Transverse colon (tissue), 4 donors: ENCODE results near the gene SAMD8. TPM values are rescaled to one million over a fixed set of nuclear protein-coding genes. Genes with fewer than 3 reads are reported as not detected.
"Not testable (repeated sequence)": the region's sequence is repeated elsewhere in the genome, so short reads cannot be mapped to it uniquely, and the experiment has no call there.

ENCODE experiments used
- DNase-seq: peaks from one replicate; pipeline ENCODE4 v3.0.0-alpha.2; 2019
- H3K27ac ChIP-seq, 4 donors: fragments of 200-600 bp; sonication (generic); 2 replicates each; pipeline ENCODE4 v1.5.1; 2016 to 2018; ENCODE audit warnings: inconsistent platforms in 4 of 4
- H3K27me3 ChIP-seq: fragments of 200-600 bp; sonication (generic); 2 replicates; pipeline ENCODE4 v1.5.1; 2017; ENCODE audit warnings: inconsistent platforms
- H3K36me3 ChIP-seq, 4 donors: fragments of 200-600 bp; sonication (generic); 2 replicates each; pipeline ENCODE4 v1.5.1; 2017 to 2019; ENCODE audit warnings: inconsistent platforms in 4 of 4
- H3K4me1 ChIP-seq, 4 donors: fragments of 200-600 bp; sonication (generic); 2 replicates each; pipeline ENCODE4 v1.5.1; 2017 to 2020; ENCODE audit warnings: inconsistent platforms in 4 of 4
- H3K4me3 ChIP-seq, 4 donors: fragments of 200-600 bp; sonication (generic); 1 replicate in 1 of 4; 2 replicates in 3 of 4; pipeline versions ENCODE4 v1.5.1 to v1.6.1; 2017 to 2019; ENCODE audit warnings: inconsistent platforms in 4 of 4
- H3K9me3 ChIP-seq, 2 donors: fragments of 200-600 bp; sonication (generic); 2 replicates each; pipeline ENCODE4 v1.5.1; 2017 to 2019; ENCODE audit warnings: inconsistent platforms in 2 of 2
- CTCF ChIP-seq, 5 experiments: fragments of 200-600 bp in 3 of 5; fragments of 450-650 bp in 2 of 5; sonication (generic) in 3 of 5; IDR thresholded peaks; 1 replicate in 2 of 5; 2 replicates in 3 of 5; pipeline ENCODE4 v1.5.1; 2016 to 2017; ENCODE audit warnings: antibody characterized with exemption in 5 of 5, inconsistent platforms in 3 of 5, mild to moderate bottlenecking in 2 of 5, moderate library complexity in 1 of 5
- EP300 ChIP-seq: sonication (generic); formaldehyde crosslinking; IDR thresholded peaks from one replicate; pipeline ENCODE4 v1.6.1; 2017; ENCODE audit warnings: antibody characterized with exemption, low read depth
- POLR2A ChIP-seq: fragments of 450-650 bp; IDR thresholded peaks from one replicate; pipeline ENCODE4 v1.6.1; 2016; ENCODE audit warnings: antibody characterized with exemption, mild to moderate bottlenecking, moderate library complexity
- POLR2AphosphoS5 ChIP-seq, 3 donors: sonication (generic); formaldehyde crosslinking; IDR thresholded peaks; one replicate each; pipeline ENCODE4 v1.6.1; 2016; ENCODE audit warnings: antibody characterized with exemption in 3 of 3
- WGBS, 2 donors: methylation state at CpG; one replicate each; pipeline ENCODE4 v1.1.5; 2018; ENCODE audit warnings: low coverage in 1 of 2; 5-methylcytosine and 5-hydroxymethylcytosine counted together
- in situ Hi-C, 4 donors: fragments of 200-750 bp; cut with MboI; loops; one replicate each; pipeline versions ENCODE4 v1.15.0 to v1.15.1; 2017; ENCODE audit warnings: low sequenced_read_pairs in 3 of 4, low pct_ligation_motif_present in 1 of 4, low pct_unique_long_range_greater_than_20kb in 1 of 4
- intact Hi-C: fragments of 100-400 bp; cut with DNase I; formaldehyde crosslinking; loops from one replicate; pipeline ENCODE4 v1.15.1; 2023; ENCODE audit warnings: low total_unique reads
- total RNA-seq, 4 donors: library from RNA; depleted of rRNA; stranded (reverse); fragments of >200 nt; gene quantifications; one replicate each; pipeline ENCODE4 v1.1.0, GENCODE V29; 2016

Gene SAMD8
- total RNA-seq, 4 donors from 2014 or later: 4.6 to 26.6 (median 17.7) TPM

- no peak for DNase-seq
Measured at GRCh38 chr10:75197066-75197465, 85.6 kb downstream of the SAMD8 start.

GRCh38 chr10:75197906-75198305, 86.5 kb downstream of the SAMD8 start:
- Histone ChIP-seq H3K4me3 (no peak overlapping the region), H3K4me1 (peaks cover 4 to 35% (median 16%) of the 10 kb centered on the region in 4 donors), H3K27ac (no peak overlapping the region), H3K27me3 (no peaks in the 10 kb centered on the region), H3K9me3 (no peaks in the 10 kb centered on the region), H3K36me3 (no peaks in the 10 kb centered on the region)
- intact Hi-C loops: no loop called here
- WGBS, 2 donors: 80 to 86% methylated on average over 1 to 2 of the region's 2 CpGs
- TF ChIP-seq EP300: no peak
- TF ChIP-seq CTCF (IDR thresholded peaks at IDR 0.05): no peak
- TF ChIP-seq POLR2A: no peak
- TF ChIP-seq POLR2AphosphoS5 (IDR thresholded peaks at IDR 0.05): no peak
- in situ Hi-C loops: no loop called here
- no peak for DNase-seq

More at GRCh38 chr10:75197066-75197465, 85.6 kb downstream of the SAMD8 start:
- Histone ChIP-seq H3K27me3 (no peaks in the 10 kb centered on the region), H3K4me3 (no peak overlapping the region), H3K27ac (no peak overlapping the region), H3K9me3 (no peaks in the 10 kb centered on the region), H3K36me3 (no peaks in the 10 kb centered on the region), H3K4me1 (peaks cover 7 to 35% (median 17%) of the 10 kb centered on the region in 4 donors)
- TF ChIP-seq POLR2AphosphoS5 (IDR thresholded peaks at IDR 0.05): no peak
- WGBS, 2 donors: 88% methylated on average over 3 of the region's 3 CpGs; no CpG with 5 or more reads in 1 of the 2 donors
- intact Hi-C loops: no loop called here
- in situ Hi-C loops: no loop called here

- H3K27me3 ChIP-seq, H3K4me3 ChIP-seq, DNase-seq, intact Hi-C loops, H3K27ac ChIP-seq, H3K36me3 ChIP-seq, H3K9me3 ChIP-seq, in situ Hi-C loops: not testable (repeated sequence)
- peaks cover 4 to 31% (median 12%) of the 10 kb centered on the region in 4 donors for H3K4me1 ChIP-seq
- WGBS, 2 donors: 79 to 94% methylated on average over 2 to 6 of the region's 6 CpGs
Measured at GRCh38 chr10:75199949-75200348, 88.5 kb downstream of the SAMD8 start.

GRCh38 chr10:75201793-75202307, 90.4 kb downstream of the SAMD8 start:
- TF ChIP-seq POLR2A: peak; percentile 61
- TF ChIP-seq POLR2AphosphoS5 (IDR thresholded peaks at IDR 0.05): peak in 2 of 3 donors; percentile 40 to 48
- TF ChIP-seq CTCF (IDR thresholded peaks at IDR 0.05): no peak
- no peak for TF ChIP-seq EP300
- H3K27me3 ChIP-seq: no peaks in the 10 kb centered on the region
- no peak overlapping the region for H3K4me3 ChIP-seq
- H3K27ac ChIP-seq: peak overlapping the region; percentile 62 to 73 (median 70)
- in situ Hi-C loops: no loop called here
- no peaks in the 10 kb centered on the region for H3K36me3 ChIP-seq
- intact Hi-C loops: no loop called here
- no peaks in the 10 kb centered on the region for H3K9me3 ChIP-seq
- peaks cover 0 to 22% (median 10%) of the 10 kb centered on the region in 4 donors for H3K4me1 ChIP-seq
- WGBS, 2 donors: 64 to 67% methylated on average over 5 to 9 of the region's 9 CpGs
- DNase-seq: peak; percentile 64

GRCh38 chr10:75202321-75203045, 91.0 kb downstream of the SAMD8 start:
- H3K36me3 ChIP-seq: no peaks in the 10 kb centered on the region
- H3K27ac ChIP-seq: peak overlapping the region; percentile 62 to 73 (median 70)
- H3K9me3 ChIP-seq: no peaks in the 10 kb centered on the region
- no peaks in the 10 kb centered on the region for H3K27me3 ChIP-seq
- H3K4me3 ChIP-seq: no peak overlapping the region
- WGBS, 2 donors: 55% methylated on average over 1 of the region's 1 CpG; no CpG with 5 or more reads in 1 of the 2 donors
- peak in 2 of 3 donors; percentile 31 to 35 for TF ChIP-seq POLR2AphosphoS5 (IDR thresholded peaks at IDR 0.05)
- peak; percentile 19 for TF ChIP-seq POLR2A
- TF ChIP-seq CTCF (IDR thresholded peaks at IDR 0.05): no peak
- peaks cover 0 to 22% (median 10%) of the 10 kb centered on the region in 4 donors for H3K4me1 ChIP-seq
- peak; percentile 60 for DNase-seq
- in situ Hi-C loops: no loop called here
- intact Hi-C loops: no loop called here

- intact Hi-C loops, H3K27me3 ChIP-seq, in situ Hi-C loops, DNase-seq, H3K4me3 ChIP-seq, H3K36me3 ChIP-seq, H3K9me3 ChIP-seq: not testable (repeated sequence)
- Histone ChIP-seq H3K27ac (peak overlapping the region; percentile 62 to 73 (median 70)), H3K4me1 (peaks cover 0 to 22% (median 10%) of the 10 kb centered on the region in 4 donors)
- WGBS, 2 donors: 75 to 77% methylated on average over 8 to 11 of the region's 11 CpGs
Measured at GRCh38 chr10:75203046-75203620, 91.7 kb downstream of the SAMD8 start.
